ENCODE data around the gene ATP11C. TPM values are rescaled to one million over a fixed set of nuclear protein-coding genes. Genes with fewer than 3 reads are reported as not detected.

ATP11C gene
- total and polyA plus RNA-seq, 5 donors: 2.7 to 8.7 (median 5.6) TPM

DNA sequence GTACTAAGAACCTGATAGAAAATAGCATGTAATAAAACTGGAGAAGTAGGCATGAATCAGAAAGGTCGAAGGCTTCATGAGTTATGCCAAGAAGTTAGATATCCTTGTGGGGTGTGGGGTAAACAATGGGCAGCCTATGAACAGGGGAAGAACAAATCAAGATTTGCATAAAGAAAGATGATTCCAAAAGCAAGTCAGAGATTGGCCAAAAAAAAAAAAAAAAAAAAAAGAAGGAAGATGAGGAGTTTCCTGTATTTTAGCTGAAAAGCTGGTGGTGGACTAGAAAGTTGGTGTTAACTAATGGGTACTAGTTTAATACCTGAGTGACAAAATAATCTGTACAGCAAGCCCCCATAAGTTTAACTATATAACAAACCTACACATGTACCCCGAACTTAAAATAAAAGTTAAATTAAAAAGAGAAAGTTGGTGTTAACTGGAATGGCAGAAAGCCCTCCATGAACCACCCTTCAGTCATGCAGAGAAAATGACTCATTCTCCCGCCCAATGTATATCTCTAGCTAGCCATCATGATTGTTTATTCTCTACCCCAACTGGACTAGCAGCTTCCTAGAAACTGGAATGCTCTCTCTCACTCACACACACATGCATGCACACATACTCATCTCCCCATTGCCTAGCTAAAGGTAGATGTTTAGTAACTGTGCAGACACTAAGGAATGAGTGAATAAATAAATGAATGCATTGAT, 41.7 kb downstream of the ATP11C start:
- DNase-seq: no peak
- intact Hi-C loops (cut with DNase I): no loop called here
- 86% methylated on average over 3 of the region's 3 CpGs for WGBS
- no peaks in the 10 kb centered on the region for H3K4me1 ChIP-seq (ENCODE audit: control insufficient read depth, insufficient read depth, low read length)
- no peaks in the 10 kb centered on the region for H3K27me3 ChIP-seq (ENCODE audit: control insufficient read depth, insufficient read depth)
- no peak overlapping the region for H3K4me3 ChIP-seq (ENCODE audit: low read length)
- ATAC-seq: no peak
- no peaks in the 10 kb centered on the region for H3K9me3 ChIP-seq (ENCODE audit: control insufficient read depth, low read length)
- H3K27ac ChIP-seq (ENCODE audit: low read length): no peak overlapping the region

GRCh38 chrX:139889760-139890159, 43.1 kb downstream of the ATP11C start:
- DNase-seq (no peak), ATAC-seq (no peak)
- Histone ChIP-seq H3K27me3 (ENCODE audit: control insufficient read depth, insufficient read depth) (no peaks in the 10 kb centered on the region), H3K9me3 (ENCODE audit: control insufficient read depth, low read length) (no peaks in the 10 kb centered on the region), H3K27ac (ENCODE audit: low read length) (no peak overlapping the region), H3K4me1 (ENCODE audit: control insufficient read depth, insufficient read depth, low read length) (no peaks in the 10 kb centered on the region), H3K4me3 (ENCODE audit: low read length) (no peak overlapping the region)
- WGBS: 81% methylated on average over 1 of the region's 1 CpG
- intact Hi-C loops (cut with DNase I): no loop called here

DNA sequence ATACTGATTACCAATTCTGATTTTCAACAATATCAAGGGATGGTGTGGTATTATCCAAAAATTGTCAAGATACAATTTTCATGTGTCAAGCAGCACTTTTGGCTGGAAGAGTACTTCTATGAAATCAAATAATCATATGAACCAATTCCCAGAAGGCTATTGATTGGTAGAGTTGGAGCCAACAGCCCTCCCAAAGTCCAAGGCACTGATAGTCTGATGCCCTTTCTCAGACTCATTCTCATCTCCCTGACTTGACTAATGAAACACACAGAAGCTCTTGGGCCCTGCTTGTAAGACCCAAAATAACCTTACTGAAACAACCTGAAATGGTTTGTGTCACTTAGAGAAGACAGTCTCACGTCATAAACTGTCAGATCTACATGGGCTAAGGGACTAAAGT, 48.9 kb downstream of the ATP11C start:
- Histone ChIP-seq H3K4me1 (ENCODE audit: control insufficient read depth, insufficient read depth, low read length) (peaks cover 4% of the 10 kb centered on the region), H3K27me3 (ENCODE audit: control insufficient read depth, insufficient read depth) (no peaks in the 10 kb centered on the region), H3K9me3 (ENCODE audit: control insufficient read depth, low read length) (no peaks in the 10 kb centered on the region), H3K4me3 (ENCODE audit: low read length) (no peak overlapping the region), H3K27ac (ENCODE audit: low read length) (no peak overlapping the region)
- ATAC-seq (no peak), DNase-seq (no peak)
- 95% methylated on average over 1 of the region's 1 CpG for WGBS
- intact Hi-C loops (cut with DNase I): no loop called here

DNA sequence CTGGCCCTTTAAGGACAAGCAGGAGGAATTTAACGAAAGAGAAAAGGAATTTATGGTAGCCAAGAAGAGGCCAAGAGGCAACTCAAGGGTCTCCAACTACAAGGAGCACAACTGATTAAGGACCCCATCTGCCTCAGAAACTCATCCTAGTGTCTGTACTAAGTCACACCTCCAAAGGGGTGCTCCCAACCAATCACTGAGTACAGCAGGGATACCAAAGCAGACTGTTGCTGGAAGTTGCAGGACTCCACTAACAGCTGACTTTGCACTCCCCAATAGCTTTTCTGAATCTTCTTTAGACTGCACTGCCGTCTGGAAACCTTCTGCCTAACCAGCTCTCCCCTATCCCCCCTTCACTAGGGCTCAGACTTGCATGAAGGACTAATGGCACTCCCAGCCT, 50.6 kb downstream of the ATP11C start:
- Histone ChIP-seq H3K4me3 (ENCODE audit: low read length) (no peak overlapping the region), H3K9me3 (ENCODE audit: control insufficient read depth, low read length) (no peaks in the 10 kb centered on the region), H3K27ac (ENCODE audit: low read length) (no peak overlapping the region), H3K4me1 (ENCODE audit: control insufficient read depth, insufficient read depth, low read length) (peaks cover 7% of the 10 kb centered on the region), H3K27me3 (ENCODE audit: control insufficient read depth, insufficient read depth) (no peaks in the 10 kb centered on the region)
- no peak for DNase-seq
- peak in 1 of 2 donors; percentile 22 for ATAC-seq
- intact Hi-C loops (cut with DNase I): no loop called here
- WGBS: 25% methylated on average over 2 of the region's 2 CpGs

DNA sequence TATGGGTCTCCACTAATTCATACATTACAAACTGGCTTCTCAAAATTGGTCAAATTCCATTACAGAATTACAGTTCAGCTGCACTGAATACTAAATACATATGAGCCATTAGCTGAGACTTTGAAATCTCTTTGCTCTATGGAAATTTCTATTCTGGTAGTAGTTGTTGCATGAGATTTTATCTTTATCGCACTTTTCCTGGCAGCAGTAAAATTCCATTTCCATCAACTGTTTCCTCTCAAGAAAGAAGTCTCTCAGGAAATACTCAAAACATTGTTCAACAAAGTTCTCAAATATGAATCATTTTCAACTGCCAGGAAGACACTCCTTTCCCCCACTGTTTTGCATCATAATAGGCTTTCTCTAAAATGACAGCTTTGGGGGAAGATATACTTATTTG, 51.3 kb downstream of the ATP11C start:
- ATAC-seq (peak in 1 of 2 donors; percentile 69), DNase-seq (no peak)
- intact Hi-C loops (cut with DNase I): no loop called here
- 7% methylated on average over 1 of the region's 1 CpG for WGBS
- Histone ChIP-seq H3K4me3 (ENCODE audit: low read length) (no peak overlapping the region), H3K27ac (ENCODE audit: low read length) (peak overlapping the region; percentile 68), H3K27me3 (ENCODE audit: control insufficient read depth, insufficient read depth) (no peaks in the 10 kb centered on the region), H3K9me3 (ENCODE audit: control insufficient read depth, low read length) (no peaks in the 10 kb centered on the region), H3K4me1 (ENCODE audit: control insufficient read depth, insufficient read depth, low read length) (peaks cover 7% of the 10 kb centered on the region)

GRCh38 chrX:139881130-139881529, 51.7 kb downstream of the ATP11C start:
- Histone ChIP-seq H3K4me1 (ENCODE audit: control insufficient read depth, insufficient read depth, low read length) (peaks cover 7% of the 10 kb centered on the region), H3K27ac (ENCODE audit: low read length) (peak overlapping the region; percentile 68), H3K27me3 (ENCODE audit: control insufficient read depth, insufficient read depth) (no peaks in the 10 kb centered on the region), H3K4me3 (ENCODE audit: low read length) (no peak overlapping the region), H3K9me3 (ENCODE audit: control insufficient read depth, low read length) (no peaks in the 10 kb centered on the region)
- 14% methylated on average over 4 of the region's 4 CpGs for WGBS
- intact Hi-C loops (cut with DNase I): no loop called here
- DNase-seq (no peak), ATAC-seq (peak in 1 of 2 donors; percentile 67)

- H3K4me1 ChIP-seq (ENCODE audit: control insufficient read depth, insufficient read depth, low read length): peaks cover 8% of the 10 kb centered on the region
- H3K27ac ChIP-seq (ENCODE audit: low read length): no peak overlapping the region
- intact Hi-C loops (cut with DNase I): no loop called here
- H3K4me3 ChIP-seq (ENCODE audit: low read length): no peak overlapping the region
- DNase-seq: no peak
- H3K27me3 ChIP-seq (ENCODE audit: control insufficient read depth, insufficient read depth): no peaks in the 10 kb centered on the region
- ATAC-seq: no peak
- WGBS: 60% methylated on average over 11 of the region's 11 CpGs
- no peaks in the 10 kb centered on the region for H3K9me3 ChIP-seq (ENCODE audit: control insufficient read depth, low read length)
These were observed 55.0 kb downstream of the ATP11C start for GRCh38 chrX:139877710-139878414.

DNA sequence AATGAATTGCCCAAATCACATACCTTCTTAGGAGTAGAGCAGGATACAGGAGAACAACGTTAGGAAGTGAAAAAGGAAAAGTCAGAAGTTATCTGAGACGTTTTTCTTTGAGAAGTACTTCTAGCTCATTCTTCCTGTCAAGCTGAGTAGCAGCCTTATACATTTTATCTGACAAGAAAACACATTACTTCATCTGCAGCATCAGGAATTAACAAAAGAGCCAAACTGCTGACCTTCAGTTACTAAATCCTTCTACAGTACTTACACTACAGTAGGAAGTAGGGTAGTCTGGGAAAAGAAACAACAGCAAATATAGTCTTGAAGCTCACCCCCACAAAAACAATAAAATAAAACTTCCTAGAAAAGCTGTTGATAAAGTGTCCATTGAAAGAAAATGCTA, 57.0 kb downstream of the ATP11C start:
- DNase-seq: no peak
- no peaks in the 10 kb centered on the region for H3K9me3 ChIP-seq (ENCODE audit: control insufficient read depth, low read length)
- ATAC-seq: peak in 1 of 2 donors; percentile 35
- H3K27ac ChIP-seq (ENCODE audit: low read length): no peak overlapping the region
- no peaks in the 10 kb centered on the region for H3K27me3 ChIP-seq (ENCODE audit: control insufficient read depth, insufficient read depth)
- 19% methylated on average over 2 of the region's 2 CpGs for WGBS
- H3K4me1 ChIP-seq (ENCODE audit: control insufficient read depth, insufficient read depth, low read length): peaks cover 4% of the 10 kb centered on the region
- intact Hi-C loops (cut with DNase I): no loop called here
- H3K4me3 ChIP-seq (ENCODE audit: low read length): no peak overlapping the region

DNA sequence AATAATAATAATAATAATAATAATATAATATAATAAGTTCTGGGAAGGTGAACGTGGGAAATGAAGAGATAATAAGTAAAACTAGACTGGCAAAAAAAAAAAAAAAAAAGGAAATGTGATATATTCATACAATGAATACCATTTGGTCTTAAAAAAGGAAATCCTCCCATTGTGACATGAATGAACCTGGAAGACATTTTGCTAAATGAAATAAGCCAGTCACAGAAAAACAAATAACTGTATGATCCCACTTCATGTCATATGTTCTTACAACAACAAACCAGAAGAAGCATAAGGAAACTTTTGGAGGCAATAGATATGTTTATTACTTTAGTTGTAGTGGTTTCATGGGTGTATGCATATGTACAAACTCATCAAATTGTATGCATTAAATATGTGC, 63.1 kb downstream of the ATP11C start:
- H3K27me3 ChIP-seq (ENCODE audit: control insufficient read depth, insufficient read depth): no peaks in the 10 kb centered on the region
- no peak overlapping the region for H3K4me3 ChIP-seq (ENCODE audit: low read length)
- no peak overlapping the region for H3K27ac ChIP-seq (ENCODE audit: low read length)
- H3K4me1 ChIP-seq (ENCODE audit: control insufficient read depth, insufficient read depth, low read length): peaks cover 2% of the 10 kb centered on the region
- no peaks in the 10 kb centered on the region for H3K9me3 ChIP-seq (ENCODE audit: control insufficient read depth, low read length)
- intact Hi-C loops (cut with DNase I): no loop called here
- ATAC-seq (no peak), DNase-seq (no peak)
- 68% methylated on average over 1 of the region's 1 CpG for WGBS

GRCh38 chrX:139864640-139865039, 68.2 kb downstream of the ATP11C start:
- no peaks in the 10 kb centered on the region for H3K27me3 ChIP-seq (ENCODE audit: control insufficient read depth, insufficient read depth)
- intact Hi-C loops (cut with DNase I): no loop called here
- no peak for DNase-seq
- WGBS: 97% methylated on average over 3 of the region's 3 CpGs
- H3K9me3 ChIP-seq (ENCODE audit: control insufficient read depth, low read length): no peaks in the 10 kb centered on the region
- H3K4me1 ChIP-seq (ENCODE audit: control insufficient read depth, insufficient read depth, low read length): no peaks in the 10 kb centered on the region
- ATAC-seq: no peak
- H3K27ac ChIP-seq (ENCODE audit: low read length): no peak overlapping the region
- H3K4me3 ChIP-seq (ENCODE audit: low read length): no peak overlapping the region

DNA sequence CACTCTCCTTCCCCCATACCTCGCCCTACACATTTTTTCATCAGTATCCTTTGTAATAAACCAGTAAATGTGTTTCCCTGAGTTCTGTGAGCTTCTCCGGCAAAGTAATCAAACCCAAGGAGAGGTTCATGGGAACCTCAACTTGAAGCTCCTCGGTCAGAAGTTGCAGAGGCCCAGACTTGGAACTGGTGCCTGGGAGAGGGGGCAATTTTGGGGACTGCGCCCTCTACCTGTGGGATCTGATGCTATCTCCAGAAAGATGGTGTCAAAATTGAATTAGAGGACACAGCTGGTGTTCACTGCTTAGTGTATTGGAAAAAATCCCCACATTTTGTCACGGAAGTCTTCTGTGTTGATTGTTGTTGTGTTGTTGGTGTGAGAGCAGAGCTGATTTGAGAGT, 70.6 kb downstream of the ATP11C start:
- intact Hi-C loops (cut with DNase I): no loop called here
- no peaks in the 10 kb centered on the region for H3K27me3 ChIP-seq (ENCODE audit: control insufficient read depth, insufficient read depth)
- WGBS: 96% methylated on average over 5 of the region's 5 CpGs
- no peaks in the 10 kb centered on the region for H3K4me1 ChIP-seq (ENCODE audit: control insufficient read depth, insufficient read depth, low read length)
- no peak overlapping the region for H3K4me3 ChIP-seq (ENCODE audit: low read length)
- DNase-seq (no peak), ATAC-seq (no peak)
- H3K27ac ChIP-seq (ENCODE audit: low read length): no peak overlapping the region
- no peaks in the 10 kb centered on the region for H3K9me3 ChIP-seq (ENCODE audit: control insufficient read depth, low read length)

Measured in right cardiac atrium (tissue), 5 donors.